Mesenchymal stem cell (in vitro differentiated cells and primary cell): ENCODE data around the gene ATP23.
A peak's percentile ranks its signal among the peaks of the same experiment; 100 is the strongest.

ENCODE experiments used
- DNase-seq: peaks from one replicate; pipeline ENCODE4 v3.0.0-alpha.2; 2013
- H2AFZ ChIP-seq: one replicate; pipeline ENCODE4 v1.6.1; 2013; ENCODE audit warnings: low read depth, mild to moderate bottlenecking, control low read depth, inconsistent platforms, low read length, moderate library complexity
- H2AK5ac ChIP-seq: 2 replicates; pipeline ENCODE4 v1.6.1; 2013; ENCODE audit warnings: low read length, moderate library complexity, mild to moderate bottlenecking, inconsistent platforms; ENCODE audit not compliant: severe bottlenecking
- H2BK120ac ChIP-seq: one replicate; pipeline ENCODE4 v1.6.1; 2013; ENCODE audit warnings: low read depth, mild to moderate bottlenecking, inconsistent platforms, low read length, moderate library complexity
- H2BK12ac ChIP-seq, 2 experiments: one replicate each; pipeline ENCODE4 v1.6.1; 2013; ENCODE audit warnings: inconsistent platforms in 2 of 2, low read length in 2 of 2, mild to moderate bottlenecking in 2 of 2, moderate library complexity in 2 of 2, control low read depth in 1 of 2
- H2BK15ac ChIP-seq: one replicate; pipeline ENCODE4 v1.6.1; 2013; ENCODE audit warnings: mild to moderate bottlenecking, low read depth, inconsistent platforms; ENCODE audit not compliant: poor library complexity, severe bottlenecking
- H2BK5ac ChIP-seq: 2 replicates; pipeline ENCODE4 v1.6.1; 2013; ENCODE audit warnings: low read depth, mild to moderate bottlenecking, low read length, control low read depth, inconsistent platforms; ENCODE audit not compliant: poor library complexity, severe bottlenecking
- H3K14ac ChIP-seq, 2 experiments: one replicate each; pipeline ENCODE4 v1.6.1; 2013; ENCODE audit warnings: inconsistent platforms in 2 of 2, low read length in 2 of 2, control low read depth in 1 of 2, mild to moderate bottlenecking in 1 of 2, moderate library complexity in 1 of 2
- H3K18ac ChIP-seq, 2 experiments: one replicate each; pipeline ENCODE4 v1.6.1; 2013; ENCODE audit warnings: inconsistent platforms in 2 of 2, low read length in 2 of 2, control low read depth in 1 of 2, low read depth in 1 of 2, mild to moderate bottlenecking in 1 of 2
- H3K23ac ChIP-seq, 2 experiments: one replicate each; pipeline ENCODE4 v1.6.1; 2013; ENCODE audit warnings: inconsistent platforms in 2 of 2, low read length in 2 of 2, mild to moderate bottlenecking in 2 of 2, moderate library complexity in 2 of 2, control low read depth in 1 of 2
- H3K27ac ChIP-seq: 2 replicates; pipeline ENCODE4 v1.5.1; 2013; ENCODE audit warnings: mild to moderate bottlenecking, moderate library complexity, low read length, control low read depth, inconsistent platforms; ENCODE audit not compliant: poor library complexity, severe bottlenecking
- H3K27me3 ChIP-seq, 2 experiments: 2 replicates each; pipeline versions ENCODE4 v1.6.1 to v1.7.0; 2013; ENCODE audit warnings: low read length in 2 of 2, mild to moderate bottlenecking in 2 of 2, moderate library complexity in 2 of 2, control low read depth in 1 of 2, inconsistent platforms in 1 of 2; ENCODE audit not compliant: control insufficient read depth in 1 of 2, insufficient read depth in 1 of 2
- H3K36me3 ChIP-seq, 2 experiments: 2 replicates each; pipeline versions ENCODE4 v1.6.1 to v1.7.0; 2013; ENCODE audit warnings: low read length in 2 of 2, control low read depth in 1 of 2, inconsistent platforms in 1 of 2, low read depth in 1 of 2, mild to moderate bottlenecking in 1 of 2; ENCODE audit not compliant: insufficient read depth in 2 of 2, control insufficient read depth in 1 of 2
- H3K4ac ChIP-seq, 2 experiments: one replicate each; pipeline ENCODE4 v1.6.1; 2013; ENCODE audit warnings: inconsistent platforms in 2 of 2, low read length in 2 of 2, mild to moderate bottlenecking in 2 of 2, moderate library complexity in 2 of 2, control low read depth in 1 of 2, low read depth in 1 of 2
- H3K4me1 ChIP-seq: 2 replicates; pipeline ENCODE4 v1.6.1; 2013; ENCODE audit warnings: low read depth, low read length, control low read depth; ENCODE audit not compliant: control insufficient read depth, insufficient read depth
- H3K4me2 ChIP-seq: 2 replicates; pipeline ENCODE4 v1.6.1; 2013; ENCODE audit warnings: low read length, mild to moderate bottlenecking, inconsistent platforms; ENCODE audit not compliant: poor library complexity, severe bottlenecking
- H3K4me3 ChIP-seq, 2 experiments: 2 replicates each; pipeline versions ENCODE4 v1.5.1 to v1.7.0; 2013; ENCODE audit warnings: low read length in 2 of 2, mild to moderate bottlenecking in 2 of 2, control low read depth in 1 of 2, low read depth in 1 of 2; ENCODE audit not compliant: insufficient read depth in 1 of 2
- H3K79me1 ChIP-seq: replicated peaks from 2 replicates; pipeline ENCODE4 v1.6.1; 2013; ENCODE audit warnings: mild to moderate bottlenecking, control low read depth, low read length, inconsistent platforms; ENCODE audit not compliant: poor library complexity, severe bottlenecking
- H3K9ac ChIP-seq: 2 replicates; pipeline ENCODE4 v1.7.0; 2013; ENCODE audit warnings: mild to moderate bottlenecking, low read length, moderate library complexity
- H3K9me3 ChIP-seq: 2 replicates; pipeline ENCODE4 v1.7.0; 2013; ENCODE audit warnings: mild to moderate bottlenecking, low read length; ENCODE audit not compliant: control insufficient read depth
- H4K8ac ChIP-seq: one replicate; pipeline ENCODE4 v1.6.1; 2013; ENCODE audit warnings: inconsistent platforms, mild to moderate bottlenecking, low read length, moderate library complexity
- H4K91ac ChIP-seq: one replicate; pipeline ENCODE4 v1.6.1; 2013; ENCODE audit warnings: mild to moderate bottlenecking, low read length, inconsistent platforms
- WGBS: methylation state at CpG from one replicate; pipeline ENCODE4 v1.1.7; 2013; ENCODE audit warnings: mixed read lengths; 5-methylcytosine and 5-hydroxymethylcytosine counted together

Gene ATP23

GRCh38 chr12:57958061-57958657 lies 16.8 kb downstream of the ATP23 start:
- no peak for DNase-seq
- Histone ChIP-seq H3K9ac (no peak overlapping the region), H4K8ac (no peak overlapping the region), H3K4ac (no peak overlapping the region), H3K36me3 (peaks cover 4 to 12% of the 10 kb centered on the region in 2 experiments), H3K4me1 (no peaks in the 10 kb centered on the region), H3K27me3 (no peaks in the 10 kb centered on the region), H3K4me3 (no peak overlapping the region), H3K14ac (no peak overlapping the region), H2AK5ac (no peak overlapping the region), H3K18ac (no peak overlapping the region), H3K9me3 (peaks cover 7% of the 10 kb centered on the region), H2AFZ (no peak overlapping the region), H4K91ac (no peak overlapping the region), H3K79me1 (no peaks in the 10 kb centered on the region), H2BK5ac (no peak overlapping the region), H3K4me2 (no peak overlapping the region), H2BK12ac (no peak overlapping the region), H2BK120ac (no peak overlapping the region), H2BK15ac (no peak overlapping the region), H3K23ac (no peak overlapping the region), H3K27ac (no peak overlapping the region)
- 97% methylated on average over 6 of the region's 6 CpGs for WGBS

GRCh38 chr12:57964421-57964820 lies 23.1 kb downstream of the ATP23 start:
- DNase-seq, result no peak
- Histone ChIP-seq H4K8ac (no peak overlapping the region), H2AK5ac (no peak overlapping the region), H3K9me3 (peaks cover 13% of the 10 kb centered on the region), H3K27me3 (no peaks in the 10 kb centered on the region), H3K4me2 (no peak overlapping the region), H3K4me3 (no peak overlapping the region), H3K23ac (no peak overlapping the region), H4K91ac (no peak overlapping the region), H3K79me1 (no peaks in the 10 kb centered on the region), H2BK5ac (no peak overlapping the region), H2BK12ac (no peak overlapping the region), H3K14ac (no peak overlapping the region), H3K4ac (no peak overlapping the region), H2BK15ac (no peak overlapping the region), H3K18ac (no peak overlapping the region), H3K27ac (no peak overlapping the region), H2AFZ (no peak overlapping the region), H2BK120ac (no peak overlapping the region), H3K9ac (no peak overlapping the region), H3K36me3 (no peaks in the 10 kb centered on the region), H3K4me1 (no peaks in the 10 kb centered on the region)
- 67% methylated on average over 1 of the region's 1 CpG for WGBS

- WGBS, result 92% methylated on average over 8 of the region's 8 CpGs
- no peak overlapping the region for H2BK12ac ChIP-seq
- DNase-seq, result no peak
Observed at GRCh38 chr12:57965766-57966165, 24.4 kb downstream of the ATP23 start.

GRCh38 chr12:57966536-57966935 lies 25.2 kb downstream of the ATP23 start:
- Histone ChIP-seq H3K27me3 (no peaks in the 10 kb centered on the region), H3K14ac (no peak overlapping the region), H3K36me3 (no peaks in the 10 kb centered on the region), H4K8ac (no peak overlapping the region), H2AK5ac (no peak overlapping the region), H2BK120ac (no peak overlapping the region), H4K91ac (no peak overlapping the region), H2BK12ac (no peak overlapping the region), H3K4me2 (no peak overlapping the region), H3K4me1 (no peaks in the 10 kb centered on the region), H3K27ac (no peak overlapping the region), H3K23ac (no peak overlapping the region), H2BK15ac (no peak overlapping the region), H3K18ac (no peak overlapping the region), H2AFZ (no peak overlapping the region), H3K79me1 (no peaks in the 10 kb centered on the region), H3K9me3 (peaks cover 13% of the 10 kb centered on the region), H3K4ac (no peak overlapping the region), H3K4me3 (no peak overlapping the region), H3K9ac (no peak overlapping the region), H2BK5ac (no peak overlapping the region)
- DNase-seq, result no peak

More at GRCh38 chr12:57965766-57966165, 24.4 kb downstream of the ATP23 start:
- Histone ChIP-seq H3K4ac (no peak overlapping the region), H3K4me2 (no peak overlapping the region), H3K18ac (no peak overlapping the region), H3K79me1 (no peaks in the 10 kb centered on the region), H2BK15ac (no peak overlapping the region), H3K4me3 (peak overlapping the region in 1 of 2 experiments; percentile 23), H3K27me3 (no peaks in the 10 kb centered on the region), H4K91ac (no peak overlapping the region), H3K14ac (no peak overlapping the region), H4K8ac (no peak overlapping the region), H2BK5ac (no peak overlapping the region), H3K9ac (no peak overlapping the region), H2BK120ac (no peak overlapping the region), H3K4me1 (no peaks in the 10 kb centered on the region), H3K36me3 (no peaks in the 10 kb centered on the region), H3K23ac (no peak overlapping the region), H2AK5ac (no peak overlapping the region), H2AFZ (no peak overlapping the region), H3K9me3 (peaks cover 13% of the 10 kb centered on the region), H3K27ac (no peak overlapping the region)
